Measurements from ENCODE around the gene RASSF3.

The RASSF3 gene

GRCh38 chr12:64669270-64669842 is 59.1 kb downstream of the RASSF3 start:
- Histone ChIP-seq H3K4me1 (ENCODE audit: control insufficient read depth in 1 of 2, insufficient read depth in 2 of 2, low read length in 2 of 2) (peaks cover 83 to 92% of the 10 kb centered on the region in 2 donors), H3K9me3 (ENCODE audit: control insufficient read depth in 1 of 2, low read length in 2 of 2) (no peaks in the 10 kb centered on the region), H3K27me3 (ENCODE audit: control insufficient read depth in 1 of 2, insufficient read depth in 2 of 2, low read length in 2 of 2) (no peaks in the 10 kb centered on the region), H3K9ac (ENCODE audit: low read depth in 1 of 2, low read length in 2 of 2) (peak overlapping the region; percentile 12 to 65), H3K27ac (ENCODE audit: low read depth, low read length) (peak overlapping the region; percentile 71), H3K4me3 (ENCODE audit: low read depth in 1 of 2, low read length in 2 of 2) (peak overlapping the region; percentile 53 to 58), H3K36me3 (ENCODE audit: control insufficient read depth in 1 of 2, insufficient read depth in 2 of 2, low read length in 2 of 2) (no peaks in the 10 kb centered on the region)

GRCh38 chr12:64670019-64670418 is 59.7 kb downstream of the RASSF3 start:
- no peak overlapping the region for H3K27ac ChIP-seq (ENCODE audit: low read depth, low read length)
- no peak overlapping the region for H3K9ac ChIP-seq (ENCODE audit: low read depth in 1 of 2, low read length in 2 of 2)
- H3K27me3 ChIP-seq (ENCODE audit: control insufficient read depth in 1 of 2, insufficient read depth in 2 of 2, low read length in 2 of 2), result no peaks in the 10 kb centered on the region
- peaks cover 86 to 91% of the 10 kb centered on the region in 2 donors for H3K4me1 ChIP-seq (ENCODE audit: control insufficient read depth in 1 of 2, insufficient read depth in 2 of 2, low read length in 2 of 2)
- H3K36me3 ChIP-seq (ENCODE audit: control insufficient read depth in 1 of 2, insufficient read depth in 2 of 2, low read length in 2 of 2), result no peaks in the 10 kb centered on the region
- H3K4me3 ChIP-seq (ENCODE audit: low read depth in 1 of 2, low read length in 2 of 2), result peak overlapping the region in 1 of 2 donors; percentile 58
- H3K9me3 ChIP-seq (ENCODE audit: control insufficient read depth in 1 of 2, low read length in 2 of 2), result no peaks in the 10 kb centered on the region

- H3K27ac ChIP-seq (ENCODE audit: low read depth, low read length), result peak overlapping the region; percentile 50
- no peaks in the 10 kb centered on the region for H3K36me3 ChIP-seq (ENCODE audit: control insufficient read depth in 1 of 2, insufficient read depth in 2 of 2, low read length in 2 of 2)
- peak overlapping the region; percentile 52 to 63 for H3K9ac ChIP-seq (ENCODE audit: low read depth in 1 of 2, low read length in 2 of 2)
- H3K9me3 ChIP-seq (ENCODE audit: control insufficient read depth in 1 of 2, low read length in 2 of 2), result no peaks in the 10 kb centered on the region
- H3K4me3 ChIP-seq (ENCODE audit: low read depth in 1 of 2, low read length in 2 of 2), result peak overlapping the region; percentile 25 to 38
- H3K4me1 ChIP-seq (ENCODE audit: control insufficient read depth in 1 of 2, insufficient read depth in 2 of 2, low read length in 2 of 2), result peaks cover 83 to 90% of the 10 kb centered on the region in 2 donors
- H3K27me3 ChIP-seq (ENCODE audit: control insufficient read depth in 1 of 2, insufficient read depth in 2 of 2, low read length in 2 of 2), result no peaks in the 10 kb centered on the region
These were observed 60.8 kb downstream of the RASSF3 start for GRCh38 chr12:64670919-64671639.

GRCh38 chr12:64671681-64672080 is 61.4 kb downstream of the RASSF3 start:
- Histone ChIP-seq H3K27me3 (ENCODE audit: control insufficient read depth in 1 of 2, insufficient read depth in 2 of 2, low read length in 2 of 2) (no peaks in the 10 kb centered on the region), H3K27ac (ENCODE audit: low read depth, low read length) (no peak overlapping the region), H3K4me3 (ENCODE audit: low read depth in 1 of 2, low read length in 2 of 2) (peak overlapping the region in 1 of 2 donors; percentile 25), H3K9ac (ENCODE audit: low read depth in 1 of 2, low read length in 2 of 2) (no peak overlapping the region), H3K9me3 (ENCODE audit: control insufficient read depth in 1 of 2, low read length in 2 of 2) (no peaks in the 10 kb centered on the region), H3K4me1 (ENCODE audit: control insufficient read depth in 1 of 2, insufficient read depth in 2 of 2, low read length in 2 of 2) (peaks cover 77 to 86% of the 10 kb centered on the region in 2 donors), H3K36me3 (ENCODE audit: control insufficient read depth in 1 of 2, insufficient read depth in 2 of 2, low read length in 2 of 2) (no peaks in the 10 kb centered on the region)

- Histone ChIP-seq H3K4me1 (ENCODE audit: control insufficient read depth in 1 of 2, insufficient read depth in 2 of 2, low read length in 2 of 2) (peaks cover 68 to 76% of the 10 kb centered on the region in 2 donors), H3K27me3 (ENCODE audit: control insufficient read depth in 1 of 2, insufficient read depth in 2 of 2, low read length in 2 of 2) (no peaks in the 10 kb centered on the region), H3K9ac (ENCODE audit: low read depth in 1 of 2, low read length in 2 of 2) (no peak overlapping the region), H3K9me3 (ENCODE audit: control insufficient read depth in 1 of 2, low read length in 2 of 2) (no peaks in the 10 kb centered on the region), H3K27ac (ENCODE audit: low read depth, low read length) (peak overlapping the region; percentile 16), H3K4me3 (ENCODE audit: low read depth in 1 of 2, low read length in 2 of 2) (peak overlapping the region; percentile 7 to 21), H3K36me3 (ENCODE audit: control insufficient read depth in 1 of 2, insufficient read depth in 2 of 2, low read length in 2 of 2) (no peaks in the 10 kb centered on the region)
These were observed 62.7 kb downstream of the RASSF3 start for GRCh38 chr12:64672925-64673409.

- Histone ChIP-seq H3K27me3 (ENCODE audit: control insufficient read depth in 1 of 2, insufficient read depth in 2 of 2, low read length in 2 of 2) (no peaks in the 10 kb centered on the region), H3K27ac (ENCODE audit: low read depth, low read length) (peak overlapping the region; percentile 16), H3K9ac (ENCODE audit: low read depth in 1 of 2, low read length in 2 of 2) (no peak overlapping the region), H3K9me3 (ENCODE audit: control insufficient read depth in 1 of 2, low read length in 2 of 2) (no peaks in the 10 kb centered on the region), H3K4me1 (ENCODE audit: control insufficient read depth in 1 of 2, insufficient read depth in 2 of 2, low read length in 2 of 2) (peaks cover 64 to 75% of the 10 kb centered on the region in 2 donors), H3K4me3 (ENCODE audit: low read depth in 1 of 2, low read length in 2 of 2) (peak overlapping the region; percentile 7 to 21), H3K36me3 (ENCODE audit: control insufficient read depth in 1 of 2, insufficient read depth in 2 of 2, low read length in 2 of 2) (no peaks in the 10 kb centered on the region)
These were observed 63.3 kb downstream of the RASSF3 start for GRCh38 chr12:64673490-64674169.

GRCh38 chr12:64674367-64674922 is 64.2 kb downstream of the RASSF3 start:
- Histone ChIP-seq H3K27ac (ENCODE audit: low read depth, low read length) (no peak overlapping the region), H3K9me3 (ENCODE audit: control insufficient read depth in 1 of 2, low read length in 2 of 2) (no peaks in the 10 kb centered on the region), H3K9ac (ENCODE audit: low read depth in 1 of 2, low read length in 2 of 2) (no peak overlapping the region), H3K4me1 (ENCODE audit: control insufficient read depth in 1 of 2, insufficient read depth in 2 of 2, low read length in 2 of 2) (peaks cover 65 to 70% of the 10 kb centered on the region in 2 donors), H3K36me3 (ENCODE audit: control insufficient read depth in 1 of 2, insufficient read depth in 2 of 2, low read length in 2 of 2) (no peaks in the 10 kb centered on the region), H3K27me3 (ENCODE audit: control insufficient read depth in 1 of 2, insufficient read depth in 2 of 2, low read length in 2 of 2) (no peaks in the 10 kb centered on the region), H3K4me3 (ENCODE audit: low read depth in 1 of 2, low read length in 2 of 2) (no peak overlapping the region)

- Histone ChIP-seq H3K27me3 (ENCODE audit: control insufficient read depth in 1 of 2, insufficient read depth in 2 of 2, low read length in 2 of 2) (no peaks in the 10 kb centered on the region), H3K9me3 (ENCODE audit: control insufficient read depth in 1 of 2, low read length in 2 of 2) (no peaks in the 10 kb centered on the region), H3K36me3 (ENCODE audit: control insufficient read depth in 1 of 2, insufficient read depth in 2 of 2, low read length in 2 of 2) (no peaks in the 10 kb centered on the region), H3K9ac (ENCODE audit: low read depth in 1 of 2, low read length in 2 of 2) (no peak overlapping the region), H3K27ac (ENCODE audit: low read depth, low read length) (peak overlapping the region; percentile 20), H3K4me3 (ENCODE audit: low read depth in 1 of 2, low read length in 2 of 2) (peak overlapping the region in 1 of 2 donors; percentile 28), H3K4me1 (ENCODE audit: control insufficient read depth in 1 of 2, insufficient read depth in 2 of 2, low read length in 2 of 2) (peaks cover 62 to 69% of the 10 kb centered on the region in 2 donors)
These were observed 65.5 kb downstream of the RASSF3 start for GRCh38 chr12:64675795-64676194.

- Histone ChIP-seq H3K4me1 (ENCODE audit: control insufficient read depth in 1 of 2, insufficient read depth in 2 of 2, low read length in 2 of 2) (peaks cover 60 to 63% of the 10 kb centered on the region in 2 donors), H3K9ac (ENCODE audit: low read depth in 1 of 2, low read length in 2 of 2) (no peak overlapping the region), H3K4me3 (ENCODE audit: low read depth in 1 of 2, low read length in 2 of 2) (no peak overlapping the region), H3K36me3 (ENCODE audit: control insufficient read depth in 1 of 2, insufficient read depth in 2 of 2, low read length in 2 of 2) (no peaks in the 10 kb centered on the region), H3K9me3 (ENCODE audit: control insufficient read depth in 1 of 2, low read length in 2 of 2) (no peaks in the 10 kb centered on the region), H3K27ac (ENCODE audit: low read depth, low read length) (no peak overlapping the region), H3K27me3 (ENCODE audit: control insufficient read depth in 1 of 2, insufficient read depth in 2 of 2, low read length in 2 of 2) (no peaks in the 10 kb centered on the region)
These were observed 68.0 kb downstream of the RASSF3 start for GRCh38 chr12:64678248-64678647.

- no peak overlapping the region for H3K27ac ChIP-seq (ENCODE audit: low read depth, low read length)
- H3K9me3 ChIP-seq (ENCODE audit: control insufficient read depth in 1 of 2, low read length in 2 of 2), result no peaks in the 10 kb centered on the region
- H3K4me1 ChIP-seq (ENCODE audit: control insufficient read depth in 1 of 2, insufficient read depth in 2 of 2, low read length in 2 of 2), result peaks cover 60 to 62% of the 10 kb centered on the region in 2 donors
- H3K4me3 ChIP-seq (ENCODE audit: low read depth in 1 of 2, low read length in 2 of 2), result no peak overlapping the region
- no peaks in the 10 kb centered on the region for H3K36me3 ChIP-seq (ENCODE audit: control insufficient read depth in 1 of 2, insufficient read depth in 2 of 2, low read length in 2 of 2)
- no peak overlapping the region for H3K9ac ChIP-seq (ENCODE audit: low read depth in 1 of 2, low read length in 2 of 2)
- H3K27me3 ChIP-seq (ENCODE audit: control insufficient read depth in 1 of 2, insufficient read depth in 2 of 2, low read length in 2 of 2), result no peaks in the 10 kb centered on the region
These were observed 68.5 kb downstream of the RASSF3 start for GRCh38 chr12:64678835-64679234.

Data from duodenal mucosa (tissue), 2 donors.